Neuronal stem cell (in vitro differentiated cells): ENCODE results near the gene ACTRT1. TPM values are rescaled to one million over a fixed set of nuclear protein-coding genes. Genes with fewer than 3 reads are reported as not detected.

Experiments used
- DNase-seq: peaks from one replicate; pipeline ENCODE4 v3.0.0-alpha.2; 2013; ENCODE audit warnings: low spot score
- H2AFZ ChIP-seq: one replicate; pipeline ENCODE4 v1.6.1; 2013; ENCODE audit warnings: mild to moderate bottlenecking, low read length, inconsistent platforms
- H2AK5ac ChIP-seq: 2 replicates; pipeline ENCODE4 v1.6.1; 2013; ENCODE audit warnings: low read depth, mild to moderate bottlenecking, inconsistent platforms, low read length, moderate library complexity, mixed read lengths
- H2BK120ac ChIP-seq: 2 replicates; pipeline ENCODE4 v1.6.1; 2013; ENCODE audit warnings: low read depth, mild to moderate bottlenecking, inconsistent platforms, low read length, moderate library complexity, mixed read lengths
- H2BK12ac ChIP-seq: one replicate; pipeline ENCODE4 v1.6.1; 2013; ENCODE audit warnings: low read length, inconsistent platforms
- H2BK15ac ChIP-seq: 2 replicates; pipeline ENCODE4 v1.6.1; 2013; ENCODE audit warnings: mild to moderate bottlenecking, low read length, inconsistent platforms, mixed read lengths
- H2BK5ac ChIP-seq: one replicate; pipeline ENCODE4 v1.6.1; 2013; ENCODE audit warnings: inconsistent platforms, mild to moderate bottlenecking, low read length, moderate library complexity
- H3K14ac ChIP-seq: one replicate; pipeline ENCODE4 v1.6.1; 2013; ENCODE audit warnings: low read length, inconsistent platforms
- H3K18ac ChIP-seq: 2 replicates; pipeline ENCODE4 v1.6.1; 2013; ENCODE audit warnings: low read length, inconsistent platforms
- H3K23ac ChIP-seq: 2 replicates; pipeline ENCODE4 v1.6.1; 2013; ENCODE audit warnings: low read depth, mild to moderate bottlenecking, mixed read lengths, low read length, inconsistent platforms; ENCODE audit not compliant: poor library complexity
- H3K27ac ChIP-seq: replicated peaks from 3 replicates; pipeline ENCODE4 v1.5.1; 2013; ENCODE audit warnings: low read length, inconsistent platforms
- H3K27me3 ChIP-seq, 3 experiments: 2 replicates each; pipeline ENCODE4 v1.6.1; 2013; ENCODE audit warnings: low read length in 3 of 3, mild to moderate bottlenecking in 2 of 3, inconsistent platforms in 1 of 3, low read depth in 1 of 3, mixed read lengths in 1 of 3, moderate library complexity in 1 of 3; ENCODE audit not compliant: control insufficient read depth in 3 of 3, insufficient read depth in 3 of 3
- H3K36me3 ChIP-seq, 2 donors: replicated peaks in 1 of 2; 2 replicates each; pipeline ENCODE4 v1.6.1; 2013; ENCODE audit warnings: low read length in 2 of 2; ENCODE audit not compliant: control insufficient read depth in 2 of 2, insufficient read depth in 2 of 2
- H3K4ac ChIP-seq: 2 replicates; pipeline ENCODE4 v1.6.1; 2013; ENCODE audit warnings: inconsistent platforms, mild to moderate bottlenecking, low read length, moderate library complexity
- H3K4me1 ChIP-seq, 2 donors: 1 replicate in 1 of 2; 2 replicates in 1 of 2; pipeline ENCODE4 v1.6.1; 2013; ENCODE audit warnings: low read length in 2 of 2, low read depth in 1 of 2; ENCODE audit not compliant: control insufficient read depth in 2 of 2, insufficient read depth in 1 of 2
- H3K4me2 ChIP-seq: one replicate; pipeline ENCODE4 v1.6.1; 2013; ENCODE audit warnings: mild to moderate bottlenecking, low read length, inconsistent platforms; ENCODE audit not compliant: insufficient read depth, poor library complexity, severe bottlenecking
- H3K4me3 ChIP-seq, 2 donors: 2 replicates each; pipeline ENCODE4 v1.5.1; 2013; ENCODE audit warnings: low read length in 2 of 2, mild to moderate bottlenecking in 2 of 2, inconsistent platforms in 1 of 2, moderate library complexity in 1 of 2
- H3K79me1 ChIP-seq: one replicate; pipeline ENCODE4 v1.6.1; 2013; ENCODE audit warnings: low read depth, mild to moderate bottlenecking, inconsistent platforms, low read length, moderate library complexity
- H3K9ac ChIP-seq: one replicate; pipeline ENCODE4 v1.6.1; 2013; ENCODE audit warnings: mild to moderate bottlenecking, low read depth, low read length, inconsistent platforms; ENCODE audit not compliant: poor library complexity
- H3K9me3 ChIP-seq, 2 donors: replicated peaks in 1 of 2; 2 replicates each; pipeline versions ENCODE3 to v1.6.1; 2013; ENCODE audit warnings: low read length in 2 of 2, mild to moderate bottlenecking in 2 of 2, inconsistent platforms in 1 of 2, low read depth in 1 of 2, mixed read lengths in 1 of 2, moderate library complexity in 1 of 2; ENCODE audit not compliant: control insufficient read depth in 2 of 2, insufficient read depth in 1 of 2
- H4K8ac ChIP-seq: one replicate; pipeline ENCODE4 v1.6.1; 2013; ENCODE audit warnings: low read depth, mild to moderate bottlenecking, inconsistent platforms, low read length, moderate library complexity
- H4K91ac ChIP-seq: one replicate; pipeline ENCODE4 v1.6.1; 2013; ENCODE audit warnings: low read length, low read depth, mild to moderate bottlenecking, inconsistent platforms; ENCODE audit not compliant: poor library complexity
- whole genome bisulfite sequencing, 2 donors: extraction: QIAGEN DNeasy Blood & Tissue Kit; methylation state at CpG; one replicate each; pipeline ENCODE4 v1.1.7; 2013; ENCODE audit warnings: missing lambda C conversion rate in 2 of 2, mixed read lengths in 1 of 2; ENCODE audit not compliant: insufficient read length in 2 of 2, insufficient replicate concordance in 1 of 2; ENCODE audit errors: extremely low coverage in 2 of 2; 5-methylcytosine and 5-hydroxymethylcytosine counted together
- polyA plus RNA-seq, 2 experiments: library from polyadenylated mRNA; stranded (reverse); fragments of 200-250 nt; gene quantifications; one replicate each; pipeline ENCODE4 v1.2.3, GENCODE V29; 2013

ACTRT1 gene
- polyA plus RNA-seq (2013, experiment 1 of 2), result not detected
- polyA plus RNA-seq (2013, experiment 2 of 2), result not detected

- no CpG with 5 or more reads among the region's 1 CpG for WGBS, 2 donors
- Histone ChIP-seq H4K8ac (no peak within 1 kb of the TSS), H3K27me3 (no peaks in the 10 kb centered on the region), H3K79me1 (peaks cover 2% of the 10 kb centered on the region), H2BK5ac (no peak within 1 kb of the TSS), H4K91ac (no peak within 1 kb of the TSS), H3K4me3 (no peak within 1 kb of the TSS), H2BK15ac (no peak within 1 kb of the TSS), H2AFZ (no peak within 1 kb of the TSS), H3K4me2 (no peak within 1 kb of the TSS), H3K4ac (no peak within 1 kb of the TSS), H3K14ac (no peak within 1 kb of the TSS), H3K9me3 (no peaks in the 10 kb centered on the region), H2AK5ac (no peak within 1 kb of the TSS), H3K18ac (no peak within 1 kb of the TSS), H2BK120ac (no peak within 1 kb of the TSS), H2BK12ac (no peak within 1 kb of the TSS), H3K27ac (no peak within 1 kb of the TSS), H3K4me1 (no peaks in the 10 kb centered on the region), H3K23ac (no peak within 1 kb of the TSS), H3K9ac (no peak within 1 kb of the TSS), H3K36me3 (no peaks in the 10 kb centered on the region)
- no peak for DNase-seq
Measured at GRCh38 chrX:128052303-128052702, at the start of gene ACTRT1. Gene ACTRT1 (minus strand): TSS chrX:128052403. CDS start chrX:128052206, 197 bp downstream.

DNA sequence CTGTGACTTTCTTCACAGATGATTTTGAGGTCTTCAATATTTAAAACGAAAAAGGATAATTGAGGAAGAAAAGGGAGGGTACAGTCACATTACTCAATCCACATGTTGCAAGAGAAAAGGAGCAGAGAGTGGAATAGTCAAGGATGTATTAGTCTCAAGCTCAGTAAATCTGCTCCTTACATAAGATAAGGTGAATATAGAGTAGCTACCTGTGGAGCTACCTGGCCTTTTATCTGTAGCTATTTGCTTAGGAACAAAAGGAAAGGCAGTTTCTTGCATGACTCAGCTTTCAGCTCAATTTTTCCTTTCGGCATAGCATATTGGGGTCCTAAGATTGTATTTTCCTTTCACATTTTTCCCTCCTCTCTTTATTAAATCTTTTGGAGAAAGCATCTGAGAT lies 26.3 kb upstream of the ACTRT1 start:
- no peak overlapping the region for H3K9ac ChIP-seq
- H2AK5ac ChIP-seq, result no peak overlapping the region

DNA sequence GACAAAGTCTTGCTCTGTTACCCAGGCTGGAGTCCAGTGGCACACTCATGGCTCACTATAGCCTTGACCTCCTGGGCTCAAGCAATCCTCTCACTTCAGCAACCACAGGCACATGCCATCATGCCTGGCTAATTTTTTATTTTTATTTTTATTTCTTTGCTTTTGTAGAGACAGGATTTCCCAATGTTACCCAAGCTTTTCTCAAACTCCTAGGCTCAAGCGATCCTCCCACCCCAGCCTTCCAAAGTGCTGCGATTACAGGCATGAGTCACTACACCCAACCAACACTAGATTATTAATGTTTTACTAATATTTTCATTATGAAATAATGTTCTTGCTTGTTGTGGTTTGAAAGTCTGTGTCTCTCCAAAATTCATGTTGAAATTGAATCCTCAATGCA lies 5.2 kb upstream of the ACTRT1 start:
- DNase-seq, result no peak
- Histone ChIP-seq H3K4me1 (no peaks in the 10 kb centered on the region), H2AFZ (no peak overlapping the region), H2AK5ac (no peak overlapping the region), H3K4ac (no peak overlapping the region), H2BK12ac (no peak overlapping the region), H3K18ac (no peak overlapping the region), H3K9ac (no peak overlapping the region), H2BK120ac (no peak overlapping the region), H3K4me3 (no peak overlapping the region), H3K27me3 (no peaks in the 10 kb centered on the region), H3K9me3 (no peaks in the 10 kb centered on the region), H3K14ac (no peak overlapping the region), H3K27ac (no peak overlapping the region), H4K8ac (no peak overlapping the region), H2BK5ac (no peak overlapping the region), H3K4me2 (no peak overlapping the region), H3K79me1 (no peaks in the 10 kb centered on the region), H3K23ac (no peak overlapping the region), H4K91ac (no peak overlapping the region), H3K36me3 (no peaks in the 10 kb centered on the region), H2BK15ac (no peak overlapping the region)
- WGBS, 2 donors, result no CpG with 5 or more reads among the region's 2 CpGs

More for the DNA sequence above, 26.3 kb upstream of the ACTRT1 start:
- no CpG with 5 or more reads among the region's 2 CpGs for WGBS, 2 donors
- Histone ChIP-seq H3K4me1 (no peaks in the 10 kb centered on the region), H2BK5ac (no peak overlapping the region), H4K8ac (no peak overlapping the region), H3K23ac (no peak overlapping the region), H3K4me2 (no peak overlapping the region), H2BK15ac (no peak overlapping the region), H3K27ac (no peak overlapping the region), H3K9me3 (no peaks in the 10 kb centered on the region), H3K79me1 (no peaks in the 10 kb centered on the region), H2BK12ac (no peak overlapping the region), H3K27me3 (no peaks in the 10 kb centered on the region), H3K14ac (no peak overlapping the region), H3K4ac (no peak overlapping the region), H3K18ac (no peak overlapping the region), H2BK120ac (no peak overlapping the region), H2AFZ (no peak overlapping the region), H4K91ac (no peak overlapping the region), H3K36me3 (no peaks in the 10 kb centered on the region), H3K4me3 (no peak overlapping the region)
- no peak for DNase-seq

DNA sequence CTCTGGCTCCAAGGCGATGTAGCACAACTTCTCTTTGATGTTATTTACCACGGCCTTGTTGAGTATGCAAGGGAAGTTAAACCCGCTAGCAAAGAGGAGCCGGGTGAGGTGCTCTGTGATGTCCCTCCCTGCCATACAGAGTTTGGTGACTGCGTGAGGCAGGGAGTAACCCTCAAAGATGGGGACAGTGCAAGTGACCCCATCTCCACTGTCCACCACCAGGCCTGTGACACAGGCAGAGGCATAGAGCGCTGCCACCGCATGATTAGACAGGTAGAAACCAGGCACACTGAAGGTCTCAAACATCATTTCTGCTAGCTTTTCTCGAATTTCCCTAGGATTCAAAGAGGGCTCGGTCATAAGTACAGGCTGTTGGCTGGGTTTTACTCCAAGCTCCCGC lies 677 bp downstream of the ACTRT1 start:
- H3K9ac ChIP-seq, result no peak overlapping the region
- H3K4ac ChIP-seq, result no peak overlapping the region
- H3K4me3 ChIP-seq, result no peak overlapping the region
- H3K9me3 ChIP-seq, result no peaks in the 10 kb centered on the region
- peaks cover 2% of the 10 kb centered on the region for H3K79me1 ChIP-seq
- no peak overlapping the region for H3K4me2 ChIP-seq
- no CpG with 5 or more reads among the region's 10 CpGs for WGBS, 2 donors
- no peak overlapping the region for H2AK5ac ChIP-seq
- H2BK120ac ChIP-seq, result no peak overlapping the region
- no peak overlapping the region for H3K23ac ChIP-seq
- H2BK12ac ChIP-seq, result no peak overlapping the region
- H3K27ac ChIP-seq, result no peak overlapping the region
- H3K18ac ChIP-seq, result no peak overlapping the region
- H3K36me3 ChIP-seq, result no peaks in the 10 kb centered on the region
- no peak for DNase-seq
- no peak overlapping the region for H3K14ac ChIP-seq
- H2AFZ ChIP-seq, result no peak overlapping the region
- no peak overlapping the region for H4K8ac ChIP-seq
- H3K27me3 ChIP-seq, result no peaks in the 10 kb centered on the region
- no peaks in the 10 kb centered on the region for H3K4me1 ChIP-seq
- no peak overlapping the region for H2BK15ac ChIP-seq
- H4K91ac ChIP-seq, result no peak overlapping the region
- H2BK5ac ChIP-seq, result no peak overlapping the region
